C4-2B (cell line): Measurements from ENCODE around the gene PHLDA3.

ENCODE experiments used
- ZFX ChIP-seq: fragments of 450-650 bp; IDR thresholded peaks from 2 replicates; pipeline ENCODE4 v1.6.1; 2017
- TF ChIP-seq, protein P1 (sequence below): fragments of 450-650 bp; conservative IDR thresholded peaks from 2 replicates; pipeline ENCODE4 v1.5.1; 2017; ENCODE audit warnings: mild to moderate bottlenecking

DNA sequence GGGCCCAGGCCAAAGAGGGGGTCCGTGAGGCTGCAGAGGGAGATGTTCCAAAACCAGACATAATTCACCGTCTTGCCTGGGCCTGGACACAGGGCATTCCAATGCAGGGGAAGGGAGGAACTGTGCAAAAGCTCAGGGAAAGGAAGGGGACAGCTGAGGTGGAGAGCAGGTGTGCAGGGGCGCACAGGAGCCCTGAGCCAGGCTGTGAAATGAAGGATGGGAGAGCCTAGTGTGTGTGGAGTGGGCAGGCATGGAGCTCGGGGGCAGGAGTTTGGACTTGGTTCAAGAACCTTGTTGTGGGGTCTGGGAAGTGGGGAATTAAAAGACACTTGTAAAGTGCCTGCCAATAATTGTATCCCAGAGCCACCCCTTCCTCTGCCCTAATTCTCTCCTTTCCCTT, 49.7 kb downstream of the PHLDA3 start:
- TF ChIP-seq, protein P1, sequence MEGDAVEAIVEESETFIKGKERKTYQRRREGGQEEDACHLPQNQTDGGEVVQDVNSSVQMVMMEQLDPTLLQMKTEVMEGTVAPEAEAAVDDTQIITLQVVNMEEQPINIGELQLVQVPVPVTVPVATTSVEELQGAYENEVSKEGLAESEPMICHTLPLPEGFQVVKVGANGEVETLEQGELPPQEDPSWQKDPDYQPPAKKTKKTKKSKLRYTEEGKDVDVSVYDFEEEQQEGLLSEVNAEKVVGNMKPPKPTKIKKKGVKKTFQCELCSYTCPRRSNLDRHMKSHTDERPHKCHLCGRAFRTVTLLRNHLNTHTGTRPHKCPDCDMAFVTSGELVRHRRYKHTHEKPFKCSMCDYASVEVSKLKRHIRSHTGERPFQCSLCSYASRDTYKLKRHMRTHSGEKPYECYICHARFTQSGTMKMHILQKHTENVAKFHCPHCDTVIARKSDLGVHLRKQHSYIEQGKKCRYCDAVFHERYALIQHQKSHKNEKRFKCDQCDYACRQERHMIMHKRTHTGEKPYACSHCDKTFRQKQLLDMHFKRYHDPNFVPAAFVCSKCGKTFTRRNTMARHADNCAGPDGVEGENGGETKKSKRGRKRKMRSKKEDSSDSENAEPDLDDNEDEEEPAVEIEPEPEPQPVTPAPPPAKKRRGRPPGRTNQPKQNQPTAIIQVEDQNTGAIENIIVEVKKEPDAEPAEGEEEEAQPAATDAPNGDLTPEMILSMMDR = no peak
- TF ChIP-seq ZFX = no peak
